Heart left ventricle (tissue), 16 donors: ENCODE results near the gene ATG2A. TPM values are rescaled to one million over a fixed set of nuclear protein-coding genes. Genes with fewer than 3 reads are reported as not detected.

Experiments
- ATAC-seq, 4 donors: fragments of 200-7000 bp; cut with Tn5 transposase; one replicate each; pipeline ENCODE4 v1.9.1; 2020 to 2022; ENCODE audit warnings: moderate library complexity in 4 of 4, mild to moderate bottlenecking in 3 of 4, moderate number of reproducible peaks in 1 of 4
- DNase-seq, 5 donors: peaks; one replicate each; pipeline ENCODE4 v3.0.0-alpha.2; 2020
- H3K27ac ChIP-seq, 12 donors: fragments of 200-600 bp; sonication (generic) in 4 of 12; one replicate each; pipeline versions ENCODE4 v1.5.0 to v1.8.0; 2016 to 2022; ENCODE audit warnings: mild to moderate bottlenecking in 2 of 12
- H3K27me3 ChIP-seq, 9 donors: fragments of 200-600 bp; sonication (generic) in 2 of 9; one replicate each; pipeline versions ENCODE4 v1.5.1 to v1.8.0; 2016 to 2022; ENCODE audit warnings: mild to moderate bottlenecking in 3 of 9
- H3K36me3 ChIP-seq, 9 donors: fragments of 200-600 bp; sonication (generic) in 2 of 9; one replicate each; pipeline versions ENCODE4 v1.5.0 to v1.8.0; 2018 to 2022; ENCODE audit warnings: mild to moderate bottlenecking in 2 of 9
- H3K4me1 ChIP-seq, 12 donors: fragments of 200-600 bp; sonication (generic) in 4 of 12; one replicate each; pipeline versions ENCODE4 v1.5.0 to v1.8.0; 2016 to 2022; ENCODE audit warnings: mild to moderate bottlenecking in 3 of 12
- H3K4me3 ChIP-seq, 12 donors: fragments of 200-600 bp; sonication (generic) in 4 of 12; one replicate each; pipeline versions ENCODE4 v1.5.0 to v1.8.0; 2017 to 2022; ENCODE audit warnings: mild to moderate bottlenecking in 9 of 12, moderate library complexity in 4 of 12
- H3K9me3 ChIP-seq, 12 donors: fragments of 200-600 bp; sonication (generic) in 4 of 12; one replicate each; pipeline versions ENCODE4 v1.5.0 to v1.8.0; 2016 to 2022; ENCODE audit warnings: mild to moderate bottlenecking in 1 of 12
- POLR2A ChIP-seq, 2 donors: fragments of 450-650 bp; IDR thresholded peaks; one replicate each; pipeline ENCODE4 v1.6.1; 2017; ENCODE audit warnings: antibody characterized with exemption in 2 of 2, mild to moderate bottlenecking in 2 of 2, moderate library complexity in 2 of 2
- WGBS, 4 donors: extraction: QIAGEN DNeasy Blood & Tissue Kit in 2 of 4; methylation state at CpG; one replicate each; pipeline versions ENCODE4 v1.1.5 to v1.1.7; 2013 to 2018; 5-methylcytosine and 5-hydroxymethylcytosine counted together
- intact Hi-C, 10 donors: fragments of 100-400 bp; cut with DNase I; formaldehyde crosslinking; loops; one replicate each; pipeline versions ENCODE4 v1.11.1 to v1.14.2; 2022
- polyA plus RNA-seq, 2 donors: library from polyadenylated mRNA; stranded (reverse); fragments of 200-250 nt; gene quantifications; one replicate each; pipeline ENCODE4 v1.2.3, GENCODE V29; 2013
- total RNA-seq, 9 donors: library from RNA; depleted of rRNA in 2 of 9; stranded (reverse); fragments of >200 nt in 2 of 9; fragmentation: NEBNext Ultra II Directional in 3 of 9; extraction: Animal tissue kit (Norgen Biotek cat#: 25700) in 3 of 9; gene quantifications; one replicate each; pipeline versions ENCODE4 v1.1.0 to v1.2.4, GENCODE V29; 2016 to 2023
- TF ChIP-seq, protein P1 (sequence below), 12 donors: fragments of 200-600 bp; sonication (generic) in 4 of 12; IDR thresholded peaks; one replicate each; pipeline versions ENCODE4 v1.5.0 to v1.8.0; 2018 to 2022; ENCODE audit warnings: antibody characterized with exemption in 12 of 12, mild to moderate bottlenecking in 5 of 12
- donor health status: ischemic (EF 13 %, LVEDD 7.1; RV severe dilation, severe dysfunction).
- donor health status: healthy with polysubstance abuse.
- donor health status: DM: no; HTN: yes; CAD: no.
- donor health status: DM: no; HTN: no; CAD: no.
- donor health status: ischemic (EF 25% LVEDD 6.9; RV normal size, moderate dysfunction).
- donor health status: ischemic (EF 25% LVEDD 5.7; RV mildly dilated, moderate dysfunction).
- donor health status: healthy.
- donor health status: DM: yes; HTN: yes; CAD: no.
- donor health status: ischemic (EF 35%, LVEDD 5.7; RV mildly dilated, moderate dysfunction).
- donor health status: nonischemic (EF 11% LVEDD 7.7; RV severe dilation, severe dysfunction).
- donor health status: DM: yes; HTN: yes; CAD: no.
- donor health status: PGD.
- donor health status: ischemic (EF 29% LVEDD 5.4; RV normal size, mild dysfunction).
- donor health status: nonischemic (EF 23%, LVEDD 6.1; RV moderate dilation, normal function).

Gene ATG2A
- total and polyA plus RNA-seq, 11 donors = 11.4 to 38.5 (median 16.1) TPM

DNA sequence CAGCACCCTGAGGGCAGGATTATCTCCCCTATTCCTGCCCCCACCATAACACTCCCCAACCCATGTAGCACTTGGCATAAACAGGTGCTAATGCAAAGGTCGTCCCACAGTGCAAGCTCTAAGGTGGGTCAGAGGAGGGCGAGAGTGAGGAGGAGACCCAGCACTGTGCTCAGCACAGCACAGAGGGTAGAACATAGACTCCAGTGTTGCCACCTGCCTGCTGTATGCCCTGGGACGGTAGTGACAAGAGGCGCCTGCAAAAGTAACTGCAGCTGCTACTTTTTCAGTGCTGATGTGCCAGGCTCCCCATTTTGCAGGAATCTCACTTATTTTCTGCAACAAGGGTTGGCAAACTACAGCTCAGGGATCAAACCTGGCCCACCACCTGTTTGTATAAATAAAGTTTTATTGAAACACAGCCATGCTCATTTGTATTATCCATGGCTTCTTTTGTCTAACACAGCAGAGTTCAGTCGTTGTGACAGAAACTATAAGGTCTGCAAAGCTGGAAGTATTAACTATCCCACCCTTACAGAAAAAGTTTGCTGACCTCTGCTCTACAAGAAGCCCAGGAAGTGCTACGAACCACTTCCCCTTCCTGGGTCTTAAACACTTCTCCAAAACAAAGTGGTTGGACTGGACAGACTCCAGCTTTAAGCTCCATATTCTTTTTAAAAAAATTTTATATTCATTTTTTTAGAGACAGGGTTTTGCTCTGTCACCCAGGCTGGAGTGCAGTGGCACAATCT lies 55.6 kb downstream of the ATG2A start:
- H3K27ac ChIP-seq = peak overlapping the region in 11 of 12 donors; percentile 87 to 99 (median 93)
- no peaks in the 10 kb centered on the region for H3K9me3 ChIP-seq
- 78 to 87% (median 83%) methylated on average over 6 of the region's 6 CpGs for WGBS, 4 donors
- H3K4me3 ChIP-seq = peak overlapping the region in 1 of 12 donors; percentile 15
- H3K4me1 ChIP-seq = peaks cover 54 to 100% (median 88%) of the 10 kb centered on the region in 12 donors
- no peaks in the 10 kb centered on the region for H3K27me3 ChIP-seq
- no peak for ATAC-seq
- TF ChIP-seq, protein P1, sequence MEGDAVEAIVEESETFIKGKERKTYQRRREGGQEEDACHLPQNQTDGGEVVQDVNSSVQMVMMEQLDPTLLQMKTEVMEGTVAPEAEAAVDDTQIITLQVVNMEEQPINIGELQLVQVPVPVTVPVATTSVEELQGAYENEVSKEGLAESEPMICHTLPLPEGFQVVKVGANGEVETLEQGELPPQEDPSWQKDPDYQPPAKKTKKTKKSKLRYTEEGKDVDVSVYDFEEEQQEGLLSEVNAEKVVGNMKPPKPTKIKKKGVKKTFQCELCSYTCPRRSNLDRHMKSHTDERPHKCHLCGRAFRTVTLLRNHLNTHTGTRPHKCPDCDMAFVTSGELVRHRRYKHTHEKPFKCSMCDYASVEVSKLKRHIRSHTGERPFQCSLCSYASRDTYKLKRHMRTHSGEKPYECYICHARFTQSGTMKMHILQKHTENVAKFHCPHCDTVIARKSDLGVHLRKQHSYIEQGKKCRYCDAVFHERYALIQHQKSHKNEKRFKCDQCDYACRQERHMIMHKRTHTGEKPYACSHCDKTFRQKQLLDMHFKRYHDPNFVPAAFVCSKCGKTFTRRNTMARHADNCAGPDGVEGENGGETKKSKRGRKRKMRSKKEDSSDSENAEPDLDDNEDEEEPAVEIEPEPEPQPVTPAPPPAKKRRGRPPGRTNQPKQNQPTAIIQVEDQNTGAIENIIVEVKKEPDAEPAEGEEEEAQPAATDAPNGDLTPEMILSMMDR (IDR thresholded peaks at IDR 0.05) = no peak
- no peak for TF ChIP-seq POLR2A (IDR thresholded peaks at IDR 0.05)
- no peak for DNase-seq
- peaks cover 0 to 39% (median 24%) of the 10 kb centered on the region in 9 donors for H3K36me3 ChIP-seq
- intact Hi-C loops = no loop called here

- Histone ChIP-seq H3K27ac (peak overlapping the region; percentile 72 to 93 (median 86)), H3K9me3 (no peaks in the 10 kb centered on the region), H3K36me3 (peaks cover 0 to 43% (median 25%) of the 10 kb centered on the region in 9 donors), H3K4me1 (peaks cover 52 to 100% (median 90%) of the 10 kb centered on the region in 12 donors), H3K4me3 (peak overlapping the region in 1 of 12 donors; percentile 31), H3K27me3 (no peaks in the 10 kb centered on the region)
- WGBS, 4 donors = 91 to 95% (median 92%) methylated on average over 24 to 33 of the region's 33 CpGs
- ATAC-seq (no peak), DNase-seq (no peak)
- intact Hi-C loops = loop anchor here in 1 of 10 donors (10.0 kb wide), 1 partner anchor 255 kb away; the partner anchor contains the start of genes TM7SF2 and ZNHIT2
- no peak for TF ChIP-seq POLR2A (IDR thresholded peaks at IDR 0.05)
- TF ChIP-seq, protein P1 (IDR thresholded peaks at IDR 0.05) = no peak
These were observed 57.2 kb downstream of the ATG2A start for GRCh38 chr11:64859542-64860414.

DNA sequence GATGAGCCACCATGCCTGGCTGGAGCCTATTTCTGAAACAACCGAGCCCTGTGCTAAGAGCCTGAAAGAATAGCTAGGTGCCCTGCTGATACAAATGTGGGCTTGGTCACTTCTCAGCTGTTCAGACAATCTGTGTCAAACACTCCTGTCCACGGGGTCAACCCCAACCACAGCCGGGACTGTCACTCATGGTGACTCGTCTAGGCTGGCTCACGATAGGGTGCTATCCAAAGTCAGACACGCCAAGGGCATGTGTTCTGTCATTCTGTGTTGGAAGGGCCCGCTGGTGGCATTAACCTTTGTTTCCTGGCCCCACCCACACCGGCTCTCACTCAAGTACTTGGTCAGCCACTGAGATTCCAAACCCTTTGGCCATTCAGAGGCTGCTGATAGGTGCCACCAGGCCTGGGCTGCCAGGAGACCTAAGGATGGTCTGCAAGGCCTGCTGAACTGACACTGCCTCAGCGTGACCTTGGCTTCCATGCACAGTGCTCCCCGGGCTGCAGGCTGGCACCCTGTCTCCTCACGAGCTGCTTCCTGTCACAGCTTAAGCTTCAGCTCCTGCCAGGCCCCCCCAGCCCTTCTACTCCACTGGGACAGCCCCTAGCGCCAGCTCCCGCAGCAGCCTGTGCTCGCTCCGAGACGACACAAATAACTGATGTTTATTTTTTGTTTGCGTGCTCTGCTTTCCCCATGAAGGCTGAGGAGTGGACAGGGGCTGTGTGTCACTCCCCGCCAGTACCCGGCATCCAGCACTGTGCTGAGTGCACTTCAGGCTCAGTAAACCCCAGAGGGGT lies 58.3 kb downstream of the ATG2A start:
- Histone ChIP-seq H3K27ac (peak overlapping the region; percentile 72 to 93 (median 86)), H3K36me3 (peaks cover 0 to 54% (median 35%) of the 10 kb centered on the region in 9 donors), H3K4me3 (peak overlapping the region in 1 of 12 donors; percentile 31), H3K9me3 (no peaks in the 10 kb centered on the region), H3K4me1 (peaks cover 49 to 100% (median 89%) of the 10 kb centered on the region in 12 donors), H3K27me3 (no peaks in the 10 kb centered on the region)
- DNase-seq (peak in 4 of 5 donors; percentile 67 to 86 (median 76)), ATAC-seq (peak; percentile 49 to 71 (median 66))
- TF ChIP-seq, protein P1 (IDR thresholded peaks at IDR 0.05) = no peak
- TF ChIP-seq POLR2A (IDR thresholded peaks at IDR 0.05) = no peak
- intact Hi-C loops = loop anchor here in 1 of 10 donors (10.0 kb wide), 1 partner anchor 256 kb away; the partner anchor contains the start of genes TM7SF2 and ZNHIT2
- WGBS, 4 donors = 28 to 45% (median 36%) methylated on average over 17 to 19 of the region's 19 CpGs
